WERI-Rb-1 (cell line): Measurements from ENCODE around the gene PPIF.

Experiments used
- DNase-seq: peaks from one replicate; pipeline ENCODE4 v3.0.0-alpha.2; 2020
- H3K27ac ChIP-seq: fragments of 250-450 bp; sonication (Bioruptor Pico); 2 replicates; pipeline ENCODE4 v1.5.1; 2020; ENCODE audit warnings: mild to moderate bottlenecking, moderate library complexity
- H3K27me3 ChIP-seq: fragments of 250-450 bp; sonication (Bioruptor Pico); 2 replicates; pipeline ENCODE4 v1.5.1; 2021; ENCODE audit warnings: mild to moderate bottlenecking, low read depth, moderate library complexity; ENCODE audit not compliant: insufficient read depth, severe bottlenecking
- H3K36me3 ChIP-seq: fragments of 250-450 bp; sonication (Bioruptor Pico); 2 replicates; pipeline ENCODE4 v1.5.1; 2020; ENCODE audit warnings: mild to moderate bottlenecking, moderate library complexity
- H3K4me3 ChIP-seq: 2 replicates; pipeline ENCODE4 v1.5.1; 2011; ENCODE audit warnings: low read depth, mild to moderate bottlenecking, control low read depth, low read length
- H3K9me3 ChIP-seq: fragments of 250-450 bp; sonication (Bioruptor Pico); 2 replicates; pipeline ENCODE4 v1.5.1; 2021; ENCODE audit warnings: mild to moderate bottlenecking, moderate library complexity; ENCODE audit not compliant: severe bottlenecking
- TF ChIP-seq, protein P1 (sequence below): IDR thresholded peaks from 2 replicates; pipeline ENCODE4 v1.5.1; 2011; ENCODE audit warnings: low read depth, mild to moderate bottlenecking, control low read depth, inconsistent platforms, low read length

PPIF gene

DNA sequence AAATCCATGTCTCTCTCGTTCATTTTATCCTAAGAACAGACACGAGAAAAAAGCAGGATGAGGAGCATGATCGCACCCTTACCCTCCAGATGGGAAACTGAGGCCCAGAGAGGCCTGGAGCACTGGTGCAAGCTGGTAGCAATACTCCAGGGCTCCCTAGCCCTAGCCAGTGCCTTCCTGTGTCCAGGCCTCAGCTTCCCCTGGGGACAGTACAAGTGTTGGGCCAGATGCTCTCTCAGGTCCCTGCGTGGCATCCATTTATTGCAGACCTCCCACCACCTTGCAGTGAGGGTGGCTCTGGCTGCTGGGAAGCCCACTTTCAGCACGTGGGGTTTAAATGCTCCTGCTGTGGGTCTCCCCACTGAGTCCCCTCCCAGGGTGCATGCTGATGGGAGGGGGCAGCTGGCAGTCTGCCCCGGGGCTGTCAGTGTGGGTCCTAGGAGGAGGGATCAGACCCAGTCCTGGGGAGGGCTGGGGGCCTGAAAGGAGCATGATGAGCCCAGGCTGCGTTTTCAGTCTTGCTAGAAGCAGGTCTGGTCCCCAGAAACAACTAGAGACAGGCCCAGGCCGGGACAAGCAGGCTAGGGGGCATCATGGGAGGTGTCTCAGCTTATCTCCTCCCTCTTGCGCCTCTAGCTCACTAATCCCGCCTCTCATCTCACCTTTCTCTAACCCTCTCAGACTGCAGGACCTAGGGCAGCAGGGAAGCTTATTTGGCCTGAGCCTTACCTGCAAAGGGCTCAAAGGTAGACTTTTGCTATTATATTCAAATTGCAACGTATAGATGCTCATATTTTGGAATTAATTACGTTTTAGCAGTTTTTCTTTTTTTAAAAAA, 662 bp upstream of the PPIF start:
- H3K27ac ChIP-seq: peak overlapping the region; percentile 95
- H3K4me3 ChIP-seq: peak overlapping the region; percentile 93
- no peaks in the 10 kb centered on the region for H3K9me3 ChIP-seq
- peak; percentile 75 for DNase-seq
- TF ChIP-seq, protein P1, sequence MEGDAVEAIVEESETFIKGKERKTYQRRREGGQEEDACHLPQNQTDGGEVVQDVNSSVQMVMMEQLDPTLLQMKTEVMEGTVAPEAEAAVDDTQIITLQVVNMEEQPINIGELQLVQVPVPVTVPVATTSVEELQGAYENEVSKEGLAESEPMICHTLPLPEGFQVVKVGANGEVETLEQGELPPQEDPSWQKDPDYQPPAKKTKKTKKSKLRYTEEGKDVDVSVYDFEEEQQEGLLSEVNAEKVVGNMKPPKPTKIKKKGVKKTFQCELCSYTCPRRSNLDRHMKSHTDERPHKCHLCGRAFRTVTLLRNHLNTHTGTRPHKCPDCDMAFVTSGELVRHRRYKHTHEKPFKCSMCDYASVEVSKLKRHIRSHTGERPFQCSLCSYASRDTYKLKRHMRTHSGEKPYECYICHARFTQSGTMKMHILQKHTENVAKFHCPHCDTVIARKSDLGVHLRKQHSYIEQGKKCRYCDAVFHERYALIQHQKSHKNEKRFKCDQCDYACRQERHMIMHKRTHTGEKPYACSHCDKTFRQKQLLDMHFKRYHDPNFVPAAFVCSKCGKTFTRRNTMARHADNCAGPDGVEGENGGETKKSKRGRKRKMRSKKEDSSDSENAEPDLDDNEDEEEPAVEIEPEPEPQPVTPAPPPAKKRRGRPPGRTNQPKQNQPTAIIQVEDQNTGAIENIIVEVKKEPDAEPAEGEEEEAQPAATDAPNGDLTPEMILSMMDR: no peak
- peaks cover 34% of the 10 kb centered on the region for H3K36me3 ChIP-seq
- no peaks in the 10 kb centered on the region for H3K27me3 ChIP-seq

GRCh38 chr10:79347894-79348639, 798 bp downstream of the PPIF start:
- H3K36me3 ChIP-seq: peaks cover 49% of the 10 kb centered on the region

DNA sequence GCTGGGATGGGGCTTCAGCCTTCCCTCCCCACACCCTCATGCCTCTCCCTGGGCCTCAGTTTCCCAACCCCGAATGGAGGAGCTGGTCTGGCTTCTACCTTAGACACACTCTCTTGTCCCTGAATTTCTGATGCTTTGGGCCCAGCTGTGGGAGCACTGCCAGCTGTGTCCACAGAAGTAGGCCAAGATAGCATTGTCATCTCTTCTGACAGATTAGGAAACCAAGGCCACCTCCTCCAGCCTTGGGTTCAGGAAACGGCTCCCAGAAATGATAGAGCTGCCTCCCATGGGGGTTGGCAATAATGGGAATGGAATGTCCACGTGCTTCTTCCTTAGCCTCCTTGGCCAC, 1.3 kb downstream of the PPIF start:
- peaks cover 54% of the 10 kb centered on the region for H3K36me3 ChIP-seq

More at GRCh38 chr10:79347894-79348639, 798 bp downstream of the PPIF start:
- TF ChIP-seq, protein P1: no peak
- Histone ChIP-seq H3K9me3 (no peaks in the 10 kb centered on the region), H3K4me3 (peak overlapping the region; percentile 93), H3K27me3 (no peaks in the 10 kb centered on the region), H3K27ac (peak overlapping the region; percentile 95)
- peak; percentile 61 for DNase-seq

DNA sequence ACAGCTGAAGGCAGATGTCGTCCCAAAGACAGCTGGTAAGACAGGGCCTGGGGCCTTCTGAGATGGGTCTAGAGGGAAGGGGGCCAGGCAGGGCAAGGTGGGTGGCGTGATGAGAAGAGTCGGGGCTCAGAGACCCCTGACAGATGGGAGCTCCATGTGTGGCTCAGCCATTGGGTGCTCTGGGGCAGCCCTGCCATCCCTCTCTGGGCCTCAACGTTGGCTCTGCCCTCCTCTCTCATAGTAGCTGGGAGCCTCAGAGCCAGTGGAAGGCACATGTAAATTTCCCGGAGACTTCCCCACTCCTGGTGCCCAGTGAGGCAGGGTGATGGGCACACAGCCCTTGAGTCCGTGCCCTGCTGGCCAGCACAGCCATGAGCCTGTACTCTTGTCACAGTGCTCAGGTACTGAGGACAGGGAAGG, 1.8 kb downstream of the PPIF start:
- H3K36me3 ChIP-seq: peaks cover 59% of the 10 kb centered on the region
- DNase-seq: no peak
- H3K27ac ChIP-seq: no peak overlapping the region
- no peaks in the 10 kb centered on the region for H3K27me3 ChIP-seq
- TF ChIP-seq, protein P1: no peak
- H3K9me3 ChIP-seq: no peaks in the 10 kb centered on the region
- no peak overlapping the region for H3K4me3 ChIP-seq

More for the DNA sequence above, 1.3 kb downstream of the PPIF start:
- H3K4me3 ChIP-seq: peak overlapping the region; percentile 93
- H3K9me3 ChIP-seq: no peaks in the 10 kb centered on the region
- TF ChIP-seq, protein P1: no peak
- no peak overlapping the region; the same call in 1 of the 2 replicates for H3K27ac ChIP-seq
- DNase-seq: no peak
- H3K27me3 ChIP-seq: no peaks in the 10 kb centered on the region

GRCh38 chr10:79349766-79350406, 2.6 kb downstream of the PPIF start:
- H3K27me3 ChIP-seq: no peaks in the 10 kb centered on the region
- peaks cover 67% of the 10 kb centered on the region for H3K36me3 ChIP-seq
- DNase-seq: no peak
- no peak overlapping the region for H3K27ac ChIP-seq
- no peak overlapping the region for H3K4me3 ChIP-seq
- TF ChIP-seq, protein P1: no peak
- no peaks in the 10 kb centered on the region for H3K9me3 ChIP-seq
